ENCODE results near the gene CECR2. TPM values are rescaled to one million over a fixed set of nuclear protein-coding genes. Genes with fewer than 3 reads are reported as not detected.
"Not testable (repeated sequence)": the region's sequence is repeated elsewhere in the genome, so short reads cannot be mapped to it uniquely, and the experiment has no call there.

CECR2 gene
- total RNA-seq, 1 donor: under 0.01 TPM

DNA sequence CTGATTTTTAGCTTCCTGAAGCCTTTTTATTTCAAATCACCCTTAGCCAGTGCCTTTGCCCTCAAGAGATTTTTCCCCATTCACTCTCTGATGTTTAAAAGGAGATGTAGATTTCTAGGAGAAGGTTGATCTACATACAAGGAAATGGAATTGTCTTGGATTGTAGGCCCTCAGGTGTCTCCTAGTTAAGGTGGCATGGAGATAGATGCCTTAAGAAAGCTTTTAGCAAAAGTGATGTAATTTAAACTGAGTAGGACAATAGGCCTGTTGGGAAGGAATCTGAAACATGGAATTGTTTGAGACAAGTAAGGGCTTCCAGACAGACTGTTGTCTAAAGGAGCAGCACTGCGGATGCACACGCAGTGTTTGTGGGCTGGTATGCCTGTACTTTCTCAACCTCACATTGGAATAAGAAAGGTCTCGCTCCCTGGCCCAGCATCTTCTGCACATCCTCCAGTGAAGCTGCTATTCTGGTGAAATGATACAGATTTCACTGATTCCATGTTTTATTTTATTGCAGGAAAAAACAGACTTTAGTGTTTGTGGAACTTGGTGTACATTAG, 124.2 kb downstream of the CECR2 start:
- DNase-seq (ENCODE audit: low read depth in 2 of 3, low spot score in 2 of 3): no peak

DNA sequence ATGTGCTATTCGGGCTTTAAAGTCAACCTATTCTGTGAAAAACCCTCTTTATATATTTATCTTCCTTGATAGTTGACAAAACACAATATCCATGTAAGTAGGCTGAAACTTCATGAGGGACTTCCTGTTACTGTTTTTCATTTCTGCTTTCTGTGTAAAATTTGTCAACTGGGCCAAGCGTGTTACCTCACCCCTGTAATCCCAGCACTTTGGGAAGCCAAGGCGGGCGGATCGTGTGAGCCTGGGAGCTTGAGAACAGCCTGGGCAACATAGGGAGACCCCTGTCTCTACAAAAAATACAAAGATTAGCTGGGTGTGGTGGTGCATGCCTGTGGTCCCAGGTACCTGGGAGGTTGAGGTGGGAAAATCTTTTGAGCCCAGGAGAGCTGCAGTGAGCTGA, 127.6 kb downstream of the CECR2 start:
- no peak for DNase-seq (ENCODE audit: low read depth in 2 of 3, low spot score in 2 of 3)

DNA sequence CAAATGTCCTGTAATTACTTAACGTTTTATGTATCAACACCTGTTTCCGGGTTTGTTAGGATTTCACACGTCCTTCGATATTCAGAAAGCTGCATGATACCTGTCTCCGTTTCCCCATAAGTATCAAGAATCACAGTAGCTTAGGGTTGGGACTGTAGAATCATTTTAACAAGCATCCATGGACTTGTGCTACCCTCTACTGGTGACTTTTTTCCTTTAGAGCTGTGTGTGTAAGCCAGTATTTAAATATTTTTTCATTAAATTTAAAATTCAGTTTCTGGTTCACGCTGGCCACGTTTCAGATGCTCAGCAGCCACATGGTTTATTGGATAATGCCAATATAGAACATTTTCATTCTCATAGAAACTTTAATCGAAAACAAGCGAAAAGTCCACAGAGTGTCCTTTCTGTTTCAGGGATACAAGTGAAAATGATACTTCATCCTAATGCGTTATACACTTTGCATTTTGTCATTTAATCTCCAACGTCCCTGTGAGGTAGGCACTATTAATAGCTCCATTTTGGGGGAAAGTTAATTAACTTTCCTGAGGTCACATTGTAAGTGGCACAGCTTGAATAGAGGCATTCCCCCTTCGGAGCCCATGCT, 132.5 kb downstream of the CECR2 start:
- DNase-seq (ENCODE audit: low read depth in 2 of 3, low spot score in 2 of 3): peak; percentile 16 to 87 (median 51)

DNA sequence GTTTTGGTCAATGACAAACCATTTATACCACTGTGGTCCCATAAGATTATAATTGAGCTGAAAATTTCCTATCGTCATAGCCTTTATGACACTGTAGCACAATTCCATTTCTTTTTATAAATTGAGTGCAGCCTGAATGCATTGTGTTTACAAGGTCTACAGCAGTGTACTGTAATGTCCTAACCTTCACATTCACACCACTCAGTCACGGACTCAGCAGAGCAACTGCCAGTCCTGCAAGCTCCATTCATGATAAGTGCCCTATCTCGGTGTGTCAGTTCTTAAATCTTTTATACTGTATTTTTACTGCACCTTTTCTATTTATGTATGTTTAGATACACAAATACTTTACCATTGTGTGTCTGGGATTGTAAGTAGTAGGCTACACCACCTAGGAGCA, 138.8 kb downstream of the CECR2 start:
- no peak for DNase-seq (ENCODE audit: low read depth in 2 of 3, low spot score in 2 of 3)

DNA sequence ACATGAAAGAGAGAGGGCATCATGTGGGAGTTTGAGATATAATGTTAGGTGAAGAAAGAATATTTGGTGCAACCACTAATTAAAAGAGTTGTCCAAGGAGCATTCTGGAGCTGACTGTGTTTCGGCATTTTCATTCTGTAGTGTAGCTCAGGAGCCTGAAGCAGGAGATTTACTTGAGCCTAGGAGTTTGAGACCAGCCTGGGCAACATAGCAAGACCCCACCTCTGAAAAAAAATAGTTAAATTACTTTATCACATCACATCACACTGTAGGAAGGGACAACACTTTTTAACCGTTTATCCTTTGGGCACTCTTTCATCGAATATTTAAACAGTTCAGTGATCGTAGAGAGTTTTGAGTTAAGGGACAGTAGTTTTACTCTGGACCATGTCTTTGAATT, 143.7 kb downstream of the CECR2 start:
- no peak for DNase-seq (ENCODE audit: low read depth in 2 of 3, low spot score in 2 of 3)

DNA sequence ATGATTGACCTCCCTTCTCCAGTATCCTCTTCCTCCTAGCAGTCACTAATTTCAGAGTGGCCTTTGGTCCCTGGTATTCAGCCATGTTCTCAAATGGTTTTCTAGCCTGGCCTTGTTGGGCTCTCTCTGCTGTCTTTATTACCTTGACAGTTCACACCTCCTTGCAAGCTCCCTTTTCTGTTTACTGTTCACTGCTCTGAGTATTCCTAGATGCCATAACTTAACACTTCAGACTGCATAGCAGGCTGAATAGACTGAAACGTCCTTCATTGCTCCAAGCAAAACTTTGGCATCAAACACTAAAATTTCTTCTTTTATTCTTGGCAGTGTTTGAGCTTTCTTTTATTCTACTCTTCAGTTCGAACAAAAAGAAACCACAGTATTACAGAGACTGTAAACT, 144.4 kb downstream of the CECR2 start:
- DNase-seq (ENCODE audit: low read depth in 2 of 3, low spot score in 2 of 3): no peak

DNA sequence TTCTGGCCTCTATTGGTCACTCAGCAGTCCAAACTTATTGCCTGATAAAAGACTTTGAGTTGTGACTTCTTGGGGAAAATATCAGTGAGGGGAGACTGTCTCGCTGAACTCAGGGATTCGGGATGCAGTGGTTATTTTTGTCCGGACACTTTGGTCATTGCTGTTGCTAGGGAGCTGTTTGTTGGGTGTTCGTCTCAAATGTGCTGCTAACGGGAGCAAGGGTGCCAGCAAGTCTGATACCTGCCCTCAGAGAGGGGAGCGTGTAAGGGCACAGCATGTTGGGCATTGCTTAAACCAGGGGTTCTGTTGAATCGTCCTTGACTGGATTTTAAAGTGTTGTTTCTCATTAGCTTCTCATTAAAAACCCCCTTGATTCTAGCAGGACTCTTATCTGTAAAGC, 144.8 kb downstream of the CECR2 start:
- DNase-seq (ENCODE audit: low read depth in 2 of 3, low spot score in 2 of 3): no peak

DNA sequence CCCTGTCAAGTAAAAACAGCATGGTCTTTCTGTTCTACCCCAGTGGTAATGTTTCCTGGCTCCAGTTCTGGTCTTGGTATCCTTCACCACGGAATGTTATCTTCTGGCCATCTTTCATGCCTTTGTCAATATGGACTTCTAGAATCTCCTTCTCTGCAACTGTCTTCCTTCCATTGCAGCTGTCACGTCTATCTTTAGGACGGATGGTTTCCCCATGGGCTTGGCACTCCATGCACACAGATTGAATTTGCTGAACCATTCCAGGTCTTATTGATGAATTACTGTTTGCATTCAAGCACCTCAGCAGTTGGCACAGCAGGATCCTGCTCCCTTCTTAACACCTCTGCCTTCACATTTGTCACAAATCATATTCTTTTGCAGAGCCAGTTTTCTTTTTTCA, 149.1 kb downstream of the CECR2 start:
- DNase-seq (ENCODE audit: low read depth in 2 of 3, low spot score in 2 of 3): no peak

DNA sequence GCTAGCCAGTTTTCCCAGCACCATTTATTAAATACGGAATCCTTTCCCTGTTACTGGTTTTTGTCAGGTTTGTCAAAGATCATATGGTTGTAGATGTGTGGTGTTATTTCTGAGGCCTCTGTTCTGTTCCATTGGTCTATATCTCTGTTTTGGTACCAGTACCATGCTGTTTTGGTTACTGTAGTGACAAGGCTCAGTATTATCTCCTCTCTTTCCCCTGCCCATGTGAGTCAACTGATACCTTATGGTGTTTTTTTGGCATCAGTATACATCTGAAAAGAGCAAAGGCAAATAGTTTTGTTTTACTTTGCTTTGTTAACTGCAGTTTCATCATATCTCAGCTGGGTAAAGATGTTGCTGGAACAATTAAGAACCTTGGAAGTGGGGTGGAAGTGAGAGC, 152.7 kb downstream of the CECR2 start:
- DNase-seq (ENCODE audit: low read depth in 2 of 3, low spot score in 2 of 3): not testable (repeated sequence)

DNA sequence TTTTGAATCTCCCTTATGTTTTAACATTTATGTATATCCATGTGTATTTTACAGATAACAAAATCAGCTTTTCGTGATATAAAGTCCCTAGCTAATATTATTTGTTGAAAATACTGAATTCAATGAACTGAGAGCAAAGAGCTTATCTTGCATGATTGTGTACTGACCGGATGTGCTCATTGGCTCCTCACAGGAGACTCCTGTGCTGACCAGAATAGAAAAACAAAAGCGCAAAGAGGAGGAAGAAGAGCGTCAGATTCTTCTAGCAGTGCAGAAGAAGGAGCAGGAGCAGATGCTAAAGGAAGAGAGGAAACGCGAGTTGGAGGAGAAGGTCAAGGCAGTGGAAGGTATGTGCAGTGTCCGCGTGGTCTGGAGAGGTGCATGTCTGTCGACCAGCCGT, 154.7 kb downstream of the CECR2 start:
- DNase-seq (ENCODE audit: low read depth in 2 of 3, low spot score in 2 of 3): no peak

DNA sequence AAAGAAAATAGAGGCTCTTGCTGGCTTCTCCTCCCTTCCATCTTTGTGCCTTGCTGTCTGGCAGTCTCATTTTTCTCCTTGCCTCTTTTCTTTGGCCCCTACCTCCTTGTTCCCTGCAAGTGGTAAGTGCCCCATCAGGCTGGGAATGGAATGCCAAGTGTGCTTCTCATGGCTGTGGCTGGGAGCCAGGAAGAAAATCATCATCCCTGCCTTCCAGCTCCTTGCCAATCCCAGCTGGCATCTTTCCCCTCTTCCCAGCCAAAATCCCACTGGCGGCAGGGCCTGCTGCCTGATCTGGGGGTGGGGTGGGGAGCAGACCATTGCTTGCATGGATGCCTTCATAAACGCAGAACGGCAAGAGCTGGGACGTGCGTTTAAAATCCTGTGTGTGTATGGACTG, 167.0 kb downstream of the CECR2 start:
- DNase-seq (ENCODE audit: low read depth in 2 of 3, low spot score in 2 of 3): no peak

DNA sequence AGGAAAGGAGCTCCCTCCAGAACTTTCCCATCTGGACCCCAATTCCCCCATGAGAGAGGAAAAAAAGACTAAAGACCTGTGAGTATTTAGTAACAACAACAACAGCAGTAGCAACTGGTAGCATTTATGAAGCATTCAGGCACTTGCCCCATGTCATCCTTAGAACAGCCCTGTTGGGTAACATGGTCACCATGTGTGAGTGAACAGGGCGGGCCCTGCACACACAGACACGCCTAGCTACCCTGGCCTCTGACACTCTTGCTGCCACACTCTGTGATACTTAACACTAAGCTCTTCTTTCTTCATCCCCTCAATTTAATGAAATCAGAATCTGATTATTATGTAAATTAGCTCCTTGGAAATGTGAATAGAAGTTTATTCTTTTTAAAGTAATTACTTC, 167.9 kb downstream of the CECR2 start:
- no peak for DNase-seq (ENCODE audit: low read depth in 2 of 3, low spot score in 2 of 3)

DNA sequence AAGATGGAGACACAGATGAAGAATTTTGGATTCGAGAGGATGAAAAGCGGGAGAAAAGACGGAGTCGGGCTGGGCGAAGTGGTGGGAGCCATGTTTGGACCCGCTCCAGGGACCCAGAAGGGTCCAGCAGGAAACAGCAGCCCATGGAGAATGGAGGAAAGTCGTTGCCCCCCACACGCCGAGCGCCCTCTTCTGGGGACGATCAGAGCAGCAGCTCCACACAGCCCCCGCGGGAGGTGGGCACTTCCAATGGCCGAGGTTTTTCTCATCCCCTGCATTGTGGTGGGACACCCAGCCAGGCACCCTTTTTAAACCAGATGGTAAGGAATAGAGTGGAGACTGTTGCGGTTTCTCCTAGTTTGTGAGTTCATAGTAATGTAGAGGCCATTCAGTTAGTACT, 171.2 kb downstream of the CECR2 start:
- DNase-seq (ENCODE audit: low read depth in 2 of 3, low spot score in 2 of 3): no peak

DNA sequence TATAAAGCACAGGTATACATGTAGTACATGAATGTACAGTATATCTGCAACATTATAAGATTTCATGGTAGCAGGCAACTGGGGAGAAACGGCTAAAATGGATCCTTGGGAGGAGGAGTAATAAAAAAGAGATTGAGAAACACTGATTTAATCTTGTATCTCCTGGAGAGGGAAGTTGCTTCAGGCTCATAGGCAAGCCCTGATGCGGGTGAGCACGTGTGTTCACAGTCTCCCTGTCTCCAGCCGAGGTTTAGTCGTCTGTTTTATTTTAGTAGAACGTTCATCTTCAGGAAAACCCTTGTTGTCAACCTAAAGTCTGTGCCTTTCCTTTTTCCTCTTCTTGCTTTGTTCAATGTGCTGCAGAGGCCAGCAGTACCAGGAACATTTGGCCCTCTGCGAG, 172.2 kb downstream of the CECR2 start:
- no peak for DNase-seq (ENCODE audit: low read depth in 2 of 3, low spot score in 2 of 3)

DNA sequence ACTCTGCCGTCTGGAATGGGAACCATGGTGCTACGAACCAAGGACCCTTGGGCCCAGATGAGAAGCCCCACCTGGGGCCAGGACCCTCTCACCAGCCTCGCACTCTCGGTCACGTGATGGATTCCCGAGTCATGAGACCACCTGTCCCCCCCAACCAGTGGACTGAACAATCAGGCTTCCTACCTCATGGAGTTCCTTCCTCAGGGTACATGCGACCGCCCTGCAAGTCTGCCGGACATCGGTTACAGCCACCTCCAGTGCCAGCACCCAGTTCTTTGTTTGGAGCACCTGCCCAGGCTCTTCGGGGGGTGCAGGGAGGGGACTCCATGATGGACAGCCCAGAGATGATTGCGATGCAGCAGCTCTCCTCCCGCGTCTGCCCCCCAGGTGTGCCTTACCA, 173.2 kb downstream of the CECR2 start:
- no peak for DNase-seq (ENCODE audit: low read depth in 2 of 3, low spot score in 2 of 3)

DNA sequence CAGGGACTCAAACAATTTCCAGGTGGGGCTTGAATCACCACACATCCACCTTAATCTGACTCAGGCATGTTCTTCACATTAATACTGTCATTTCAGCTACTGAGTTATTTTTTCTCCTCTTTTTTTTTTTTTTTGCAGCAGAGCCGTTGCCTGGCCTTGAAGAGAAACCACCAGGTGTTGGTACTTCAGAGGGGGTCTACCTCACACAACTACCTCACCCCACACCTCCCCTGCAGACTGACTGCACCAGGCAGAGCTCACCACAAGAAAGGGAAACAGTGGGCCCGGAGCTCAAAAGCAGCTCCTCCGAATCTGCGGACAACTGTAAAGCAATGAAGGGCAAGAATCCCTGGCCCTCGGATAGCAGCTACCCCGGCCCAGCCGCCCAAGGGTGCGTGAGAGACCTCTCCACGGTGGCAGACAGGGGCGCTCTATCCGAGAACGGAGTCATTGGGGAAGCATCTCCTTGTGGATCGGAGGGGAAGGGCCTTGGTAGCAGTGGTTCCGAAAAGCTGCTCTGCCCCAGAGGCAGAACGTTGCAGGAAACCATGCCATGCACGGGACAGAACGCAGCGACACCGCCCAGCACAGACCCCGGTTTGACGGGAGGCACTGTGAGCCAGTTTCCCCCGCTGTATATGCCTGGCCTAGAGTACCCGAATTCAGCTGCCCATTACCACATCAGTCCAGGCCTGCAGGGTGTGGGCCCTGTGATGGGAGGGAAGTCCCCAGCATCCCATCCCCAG, 178.9 kb downstream of the CECR2 start:
- DNase-seq (ENCODE audit: low read depth in 2 of 3, low spot score in 2 of 3): no peak

DNA sequence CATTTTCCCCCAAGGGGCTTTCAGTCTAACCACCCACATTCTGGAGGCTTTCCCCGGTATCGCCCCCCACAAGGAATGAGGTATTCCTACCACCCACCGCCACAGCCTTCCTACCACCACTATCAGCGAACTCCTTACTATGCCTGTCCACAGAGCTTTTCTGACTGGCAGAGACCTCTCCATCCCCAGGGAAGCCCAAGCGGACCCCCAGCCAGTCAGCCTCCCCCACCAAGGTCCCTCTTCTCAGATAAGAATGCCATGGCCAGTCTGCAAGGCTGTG, 179.4 kb downstream of the CECR2 start:
- DNase-seq (ENCODE audit: low read depth in 2 of 3, low spot score in 2 of 3): no peak

DNA sequence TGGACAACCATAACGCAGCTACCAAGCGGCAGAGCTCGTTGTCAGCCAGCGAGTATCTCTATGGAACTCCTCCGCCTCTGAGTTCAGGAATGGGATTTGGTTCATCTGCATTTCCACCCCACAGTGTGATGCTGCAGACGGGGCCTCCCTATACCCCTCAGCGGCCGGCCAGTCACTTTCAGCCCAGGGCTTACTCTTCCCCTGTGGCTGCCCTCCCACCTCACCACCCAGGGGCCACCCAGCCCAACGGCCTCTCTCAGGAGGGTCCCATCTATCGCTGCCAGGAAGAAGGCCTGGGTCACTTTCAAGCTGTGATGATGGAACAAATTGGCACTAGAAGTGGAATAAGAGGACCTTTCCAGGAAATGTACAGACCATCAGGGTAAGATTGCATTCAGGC, 179.9 kb downstream of the CECR2 start:
- DNase-seq (ENCODE audit: low read depth in 2 of 3, low spot score in 2 of 3): no peak

DNA sequence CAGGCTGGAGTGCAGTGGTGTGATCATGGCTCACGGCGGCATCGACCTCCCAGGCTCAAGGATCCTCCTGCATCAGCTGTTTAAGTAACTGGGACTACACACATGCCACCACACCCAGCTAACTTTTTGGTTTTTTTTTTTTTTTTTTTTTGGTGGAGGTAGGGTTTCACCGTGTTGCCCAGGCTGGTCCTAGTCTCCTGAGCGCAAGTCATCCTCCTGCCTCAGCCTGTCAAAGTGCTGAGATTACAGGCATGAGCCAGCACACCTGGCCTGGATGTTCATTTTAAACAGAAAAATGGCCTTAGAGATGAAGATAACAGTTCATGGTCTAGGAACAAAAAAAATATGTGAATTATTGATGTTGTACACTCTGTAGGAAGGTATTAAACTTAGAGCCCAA, 180.4 kb downstream of the CECR2 start:
- DNase-seq (ENCODE audit: low read depth in 2 of 3, low spot score in 2 of 3): no peak

DNA sequence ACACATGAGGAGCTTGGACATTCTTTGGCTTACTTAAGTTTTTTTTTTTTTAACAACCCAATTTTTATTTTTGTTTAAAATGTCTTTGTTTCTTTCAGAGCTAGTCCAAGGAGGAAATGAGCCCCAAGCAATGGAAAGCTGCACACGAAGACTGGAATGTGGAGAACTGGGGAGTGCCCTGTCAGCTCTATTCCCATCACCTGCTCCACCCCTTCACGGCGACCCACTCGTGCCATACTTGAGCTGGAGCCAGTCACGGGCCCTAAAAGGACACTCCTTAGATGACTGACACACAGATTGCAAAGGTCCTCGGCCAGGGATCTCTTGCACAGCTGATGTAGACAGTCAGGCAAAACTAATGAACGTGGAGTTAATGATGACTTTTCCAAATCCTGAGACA, 183.5 kb downstream of the CECR2 start:
- DNase-seq (ENCODE audit: low read depth in 2 of 3, low spot score in 2 of 3): no peak

DNA sequence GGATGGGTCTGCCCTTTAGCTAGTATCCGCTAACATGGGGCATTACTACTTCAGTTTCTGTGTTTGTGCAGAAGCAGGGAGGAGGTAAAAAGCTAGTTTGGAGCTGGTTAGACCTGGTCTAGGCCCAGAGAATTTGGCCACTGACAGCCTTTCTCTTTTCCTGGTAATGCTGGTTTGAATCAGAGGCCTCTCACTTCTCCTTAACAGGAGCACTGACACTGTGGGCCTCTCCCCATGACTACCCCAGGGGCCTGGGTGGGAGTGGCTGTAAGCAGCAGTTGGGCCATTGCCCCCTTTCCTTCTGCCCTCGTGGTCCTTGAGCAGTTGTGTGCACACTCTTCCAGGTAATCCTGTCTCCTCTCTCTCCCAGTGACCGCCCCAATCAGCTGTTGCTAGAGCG, 185.6 kb downstream of the CECR2 start:
- no peak for DNase-seq (ENCODE audit: low read depth in 2 of 3, low spot score in 2 of 3)

DNA sequence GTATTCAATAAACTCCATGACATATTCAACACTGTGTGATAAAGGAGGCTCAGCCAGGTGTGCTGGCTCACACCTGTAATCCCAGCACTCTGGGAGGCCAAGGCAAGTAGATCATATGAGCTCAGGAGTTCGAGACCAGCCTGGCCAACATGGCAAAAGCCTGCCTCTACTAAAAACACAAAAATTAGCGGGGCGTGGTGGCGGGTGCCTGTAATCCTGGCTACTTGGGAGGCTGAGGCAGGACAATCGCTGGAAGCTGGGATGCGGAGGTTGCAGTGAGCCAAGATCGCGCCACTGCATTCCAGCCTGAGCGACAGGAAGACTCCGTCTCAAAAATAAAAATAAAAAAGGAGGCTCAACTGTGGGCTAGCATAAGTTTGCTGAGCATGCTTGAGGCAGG, 189.9 kb downstream of the CECR2 start:
- no peak for DNase-seq (ENCODE audit: low read depth in 2 of 3, low spot score in 2 of 3)

All from hematopoietic multipotent progenitor cell (in vitro differentiated cells).